Peyer's patch (tissue), 4 donors: Measurements from ENCODE around the gene PGLYRP2. TPM values are rescaled to one million over a fixed set of nuclear protein-coding genes. Genes with fewer than 3 reads are reported as not detected.

Source experiments
- DNase-seq, 3 donors: peaks; one replicate each; pipeline ENCODE4 v3.0.0-alpha.2; 2017 to 2019
- H3K27ac ChIP-seq, 4 donors: fragments of 200-600 bp; sonication (generic); one replicate each; pipeline ENCODE4 v1.5.1; 2016 to 2019
- H3K27me3 ChIP-seq, 2 donors: fragments of 200-600 bp; sonication (generic); one replicate each; pipeline ENCODE4 v1.5.1; 2019
- H3K36me3 ChIP-seq, 3 donors: fragments of 200-600 bp; sonication (generic); one replicate each; pipeline ENCODE4 v1.5.1; 2016 to 2019
- H3K4me1 ChIP-seq, 4 donors: fragments of 200-600 bp; sonication (generic); one replicate each; pipeline ENCODE4 v1.5.1; 2016 to 2019
- H3K4me3 ChIP-seq, 4 donors: fragments of 200-600 bp; sonication (generic); 1 replicate in 3 of 4; 2 replicates in 1 of 4; pipeline ENCODE4 v1.5.1; 2016 to 2019; ENCODE audit warnings: mild to moderate bottlenecking in 1 of 4
- H3K9me3 ChIP-seq, 4 donors: fragments of 200-600 bp; sonication (generic); one replicate each; pipeline ENCODE4 v1.5.1; 2016 to 2019; ENCODE audit warnings: mild to moderate bottlenecking in 1 of 4
- POLR2A ChIP-seq, 2 donors: fragments of 450-650 bp; IDR thresholded peaks; one replicate each; pipeline ENCODE4 v1.5.1; 2017; ENCODE audit warnings: antibody characterized with exemption in 2 of 2, mild to moderate bottlenecking in 2 of 2, moderate library complexity in 2 of 2
- total RNA-seq, 4 donors: library from RNA; depleted of rRNA; stranded (reverse); fragments of >200 nt; gene quantifications; one replicate each; pipeline ENCODE4 v1.1.0, GENCODE V29; 2016
- TF ChIP-seq, protein P1 (sequence below), 6 experiments: fragments of 450-650 bp in 4 of 6; fragments of 200-600 bp in 2 of 6; sonication (generic) in 1 of 6; IDR thresholded peaks; one replicate each; pipeline ENCODE4 v1.5.1; 2017 to 2019; ENCODE audit warnings: antibody characterized with exemption in 6 of 6, mild to moderate bottlenecking in 3 of 6, moderate library complexity in 1 of 6

Gene PGLYRP2
- total RNA-seq, 4 donors from 2014 or later: not detected

DNA sequence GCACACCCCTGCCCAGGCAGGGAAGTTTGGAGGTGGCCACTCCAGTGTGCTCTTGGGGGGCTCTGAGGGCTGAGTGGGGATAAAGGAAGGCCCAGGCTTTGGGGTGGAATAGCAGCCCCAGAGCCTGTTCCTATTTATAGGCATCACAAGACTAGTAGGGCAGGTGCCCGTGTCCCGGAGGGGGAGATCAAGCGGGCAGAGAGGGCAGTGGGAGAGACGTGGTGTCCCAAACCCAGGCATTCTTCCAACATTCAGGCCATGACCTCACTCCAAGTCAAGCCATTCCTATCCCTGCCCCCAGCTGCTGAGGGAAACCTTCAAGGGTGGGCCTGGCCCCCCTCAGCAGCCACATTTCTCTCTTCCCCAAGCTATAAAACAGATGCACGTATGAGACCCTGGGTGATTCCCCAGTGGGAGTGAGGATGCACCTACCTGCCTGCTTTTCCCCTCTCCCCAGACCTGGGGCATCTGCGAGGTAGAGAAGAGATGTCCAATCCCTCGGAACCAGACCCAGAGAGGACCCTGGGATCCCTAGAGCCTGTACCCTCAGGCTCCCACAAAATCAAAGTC, 33.4 kb downstream of the PGLYRP2 start:
- H3K27ac ChIP-seq: no peak overlapping the region
- no peaks in the 10 kb centered on the region for H3K36me3 ChIP-seq
- H3K27me3 ChIP-seq: no peaks in the 10 kb centered on the region
- no peak overlapping the region for H3K4me3 ChIP-seq
- no peaks in the 10 kb centered on the region for H3K9me3 ChIP-seq
- TF ChIP-seq, protein P1, sequence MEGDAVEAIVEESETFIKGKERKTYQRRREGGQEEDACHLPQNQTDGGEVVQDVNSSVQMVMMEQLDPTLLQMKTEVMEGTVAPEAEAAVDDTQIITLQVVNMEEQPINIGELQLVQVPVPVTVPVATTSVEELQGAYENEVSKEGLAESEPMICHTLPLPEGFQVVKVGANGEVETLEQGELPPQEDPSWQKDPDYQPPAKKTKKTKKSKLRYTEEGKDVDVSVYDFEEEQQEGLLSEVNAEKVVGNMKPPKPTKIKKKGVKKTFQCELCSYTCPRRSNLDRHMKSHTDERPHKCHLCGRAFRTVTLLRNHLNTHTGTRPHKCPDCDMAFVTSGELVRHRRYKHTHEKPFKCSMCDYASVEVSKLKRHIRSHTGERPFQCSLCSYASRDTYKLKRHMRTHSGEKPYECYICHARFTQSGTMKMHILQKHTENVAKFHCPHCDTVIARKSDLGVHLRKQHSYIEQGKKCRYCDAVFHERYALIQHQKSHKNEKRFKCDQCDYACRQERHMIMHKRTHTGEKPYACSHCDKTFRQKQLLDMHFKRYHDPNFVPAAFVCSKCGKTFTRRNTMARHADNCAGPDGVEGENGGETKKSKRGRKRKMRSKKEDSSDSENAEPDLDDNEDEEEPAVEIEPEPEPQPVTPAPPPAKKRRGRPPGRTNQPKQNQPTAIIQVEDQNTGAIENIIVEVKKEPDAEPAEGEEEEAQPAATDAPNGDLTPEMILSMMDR (IDR thresholded peaks at IDR 0.05): no peak
- no peak for TF ChIP-seq POLR2A (IDR thresholded peaks at IDR 0.05)
- H3K4me1 ChIP-seq: peaks cover 0 to 8% (median 0%) of the 10 kb centered on the region in 4 donors
- DNase-seq: no peak

DNA sequence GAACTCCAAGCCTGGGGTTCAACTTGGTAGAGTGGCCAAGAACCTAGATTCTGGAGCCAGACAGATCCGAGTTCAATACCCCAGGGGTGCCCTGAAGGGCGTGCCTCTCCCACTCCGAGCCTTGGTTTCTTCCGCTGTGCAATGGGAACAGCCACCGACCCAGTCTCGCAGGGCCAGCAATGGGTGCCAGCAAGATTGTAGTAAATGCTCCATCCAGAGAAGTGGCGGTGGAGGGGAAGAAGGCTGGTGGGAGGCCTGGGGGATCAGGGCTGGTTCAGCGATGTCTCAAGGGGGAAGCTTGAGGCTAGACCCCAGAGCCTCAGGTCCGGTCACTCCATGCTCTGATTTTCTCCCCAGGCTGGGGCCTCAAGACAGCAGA, 34.1 kb downstream of the PGLYRP2 start:
- Histone ChIP-seq H3K4me3 (no peak overlapping the region), H3K27me3 (no peaks in the 10 kb centered on the region), H3K27ac (no peak overlapping the region), H3K9me3 (no peaks in the 10 kb centered on the region), H3K36me3 (no peaks in the 10 kb centered on the region), H3K4me1 (peaks cover 0 to 8% (median 0%) of the 10 kb centered on the region in 4 donors)
- TF ChIP-seq POLR2A (IDR thresholded peaks at IDR 0.05): no peak
- TF ChIP-seq, protein P1 (IDR thresholded peaks at IDR 0.05): no peak
- no peak for DNase-seq

DNA sequence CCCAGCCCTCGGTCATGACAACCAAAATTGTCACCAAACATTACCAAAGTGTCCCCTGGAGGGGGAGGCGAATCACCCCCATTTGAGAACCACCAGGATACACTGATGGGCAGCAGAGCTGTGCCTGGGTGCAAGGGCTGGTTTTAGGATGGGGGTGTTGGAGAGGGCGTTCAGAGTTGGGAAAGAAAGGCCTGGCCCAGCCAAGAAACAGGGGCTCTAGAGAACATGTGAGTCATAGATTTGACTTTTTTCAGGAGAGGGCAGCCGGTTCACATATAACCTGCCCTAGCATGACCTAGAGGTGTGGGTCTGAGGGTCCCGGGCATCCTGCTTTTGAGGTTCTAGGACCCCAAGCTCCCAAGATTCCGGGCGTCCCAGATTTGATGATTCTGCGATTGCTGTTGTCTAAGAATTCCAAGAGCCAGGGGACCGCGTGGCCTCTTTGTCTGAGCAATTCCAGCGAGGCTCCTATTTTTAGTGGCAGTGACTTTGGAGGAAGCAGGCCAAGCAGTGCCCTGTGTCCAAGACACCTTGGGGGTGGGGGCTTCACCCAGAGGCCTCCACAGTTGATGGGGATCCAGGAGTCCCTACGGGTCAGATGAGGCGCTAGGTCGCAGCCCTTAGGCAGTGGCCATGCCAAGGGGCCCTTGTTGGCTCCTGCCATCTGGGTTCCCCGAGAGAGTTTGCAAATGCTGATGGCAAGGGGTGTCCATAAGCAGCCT, 34.6 kb downstream of the PGLYRP2 start:
- Histone ChIP-seq H3K4me1 (peaks cover 0 to 8% (median 0%) of the 10 kb centered on the region in 4 donors), H3K27me3 (no peaks in the 10 kb centered on the region), H3K4me3 (no peak overlapping the region), H3K27ac (no peak overlapping the region), H3K9me3 (no peaks in the 10 kb centered on the region), H3K36me3 (no peaks in the 10 kb centered on the region)
- no peak for DNase-seq
- TF ChIP-seq, protein P1 (IDR thresholded peaks at IDR 0.05): no peak
- no peak for TF ChIP-seq POLR2A (IDR thresholded peaks at IDR 0.05)

DNA sequence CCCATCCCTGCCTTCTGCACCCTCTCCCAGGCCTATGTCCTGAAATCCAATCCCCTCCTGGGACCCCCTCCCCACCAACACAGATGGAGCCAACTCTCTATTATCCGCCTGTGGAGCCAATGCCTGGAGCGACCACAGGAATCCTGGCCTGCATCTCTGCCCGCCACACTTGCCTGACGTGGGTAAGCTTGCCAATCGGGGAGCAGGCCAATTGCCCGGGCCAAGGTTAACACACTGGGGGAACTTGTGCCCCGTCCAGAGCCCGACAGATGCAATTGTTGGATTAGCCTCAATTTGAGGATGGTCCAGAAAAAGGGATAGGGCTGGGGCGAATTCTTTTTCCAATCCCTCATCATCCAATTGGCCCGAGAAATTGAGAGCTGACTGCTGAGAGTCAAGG, 35.5 kb downstream of the PGLYRP2 start:
- Histone ChIP-seq H3K4me1 (peaks cover 0 to 2% (median 0%) of the 10 kb centered on the region in 4 donors), H3K4me3 (no peak overlapping the region), H3K27ac (no peak overlapping the region), H3K36me3 (no peaks in the 10 kb centered on the region), H3K9me3 (no peaks in the 10 kb centered on the region), H3K27me3 (no peaks in the 10 kb centered on the region)
- DNase-seq: no peak
- TF ChIP-seq, protein P1 (IDR thresholded peaks at IDR 0.05): no peak
- TF ChIP-seq POLR2A (IDR thresholded peaks at IDR 0.05): no peak

DNA sequence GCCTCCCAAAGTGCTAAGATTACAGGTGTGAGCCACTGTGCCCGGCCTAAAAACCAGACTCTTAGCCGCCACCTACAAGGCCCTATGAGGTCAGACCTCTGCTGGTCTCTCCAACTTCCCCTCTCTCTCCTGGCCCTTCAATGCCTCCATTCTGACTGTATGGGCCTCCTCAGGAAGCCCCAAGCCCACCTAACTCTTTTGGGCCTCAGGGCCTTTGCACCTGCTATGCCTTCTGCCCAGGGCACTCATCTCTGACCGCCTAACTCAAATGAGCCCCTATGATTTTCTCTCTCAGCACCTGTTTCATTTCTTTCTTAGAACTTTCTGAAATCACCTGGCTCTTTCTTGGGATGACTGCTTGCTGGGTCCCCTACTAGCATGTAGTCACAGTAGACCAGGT, 36.0 kb downstream of the PGLYRP2 start:
- Histone ChIP-seq H3K27me3 (no peaks in the 10 kb centered on the region), H3K9me3 (no peaks in the 10 kb centered on the region), H3K36me3 (no peaks in the 10 kb centered on the region), H3K4me1 (no peaks in the 10 kb centered on the region), H3K27ac (no peak overlapping the region), H3K4me3 (no peak overlapping the region)
- DNase-seq: no peak
- TF ChIP-seq POLR2A (IDR thresholded peaks at IDR 0.05): no peak
- TF ChIP-seq, protein P1 (IDR thresholded peaks at IDR 0.05): no peak
